Ramos (cell line): ENCODE results near the gene RNF38.
"Not testable (repeated sequence)": the region's sequence is repeated elsewhere in the genome, so short reads cannot be mapped to it uniquely, and the experiment has no call there.

ENCODE experiments used
- in situ Hi-C: fragments of 300-500 bp; cut with MboI; formaldehyde crosslinking; loops from one replicate; pipeline ENCODE4 v1.14.3; 2022; ENCODE audit warnings: low sequenced_read_pairs; ENCODE audit not compliant: unreplicated experiment

RNF38 gene

GRCh38 chr9:36399980-36400331 lies at the start of gene RNF38:
Gene RNF38, minus strand, starts transcription at chr9:36400269. Its CDS starts 161 bp downstream, at chr9:36400108.
- in situ Hi-C loops = loop anchor here (10.0 kb wide), 1 partner anchor 335 kb away; no protein-coding TSS in a partner anchor

DNA sequence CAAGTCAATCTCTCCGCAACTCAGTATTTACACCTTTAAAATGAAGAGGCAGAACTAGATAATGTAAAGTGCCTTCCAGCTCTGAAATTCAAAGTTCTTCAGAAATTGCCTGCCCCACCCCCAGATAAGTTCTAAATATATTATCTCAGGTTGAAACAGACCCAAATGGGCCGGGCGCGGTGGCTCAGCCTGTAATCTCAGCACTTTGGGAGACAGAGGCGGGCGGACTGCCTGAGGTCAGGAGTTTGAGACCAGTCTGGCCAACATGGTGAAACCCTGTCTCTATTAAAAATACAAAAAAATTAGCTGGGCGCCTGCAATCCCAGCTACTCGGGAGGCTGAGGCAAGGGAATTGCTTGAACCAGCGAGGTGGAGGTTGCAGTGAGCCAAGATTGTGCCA lies 48.5 kb upstream of the RNF38 start:
- in situ Hi-C loops = not testable (repeated sequence)

DNA sequence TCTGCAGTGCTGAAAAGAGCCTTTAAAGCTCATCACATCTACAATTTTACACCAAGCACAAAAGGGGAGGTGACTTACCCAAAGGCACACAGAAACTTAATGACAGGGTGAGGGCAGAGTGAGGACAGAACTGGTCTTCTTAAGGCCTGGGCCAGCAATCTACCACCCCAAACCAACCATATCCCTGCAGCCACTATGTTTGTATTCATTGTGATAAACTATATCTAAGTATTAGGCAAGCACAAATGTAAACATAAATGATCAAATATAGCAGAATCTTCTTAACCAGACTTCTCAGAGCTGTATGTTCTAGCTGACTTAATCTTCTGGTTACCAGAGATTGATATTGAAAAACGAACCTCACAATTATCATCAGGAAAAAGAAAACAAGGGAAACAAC lies 47.9 kb upstream of the RNF38 start:
- in situ Hi-C loops = no loop called here

DNA sequence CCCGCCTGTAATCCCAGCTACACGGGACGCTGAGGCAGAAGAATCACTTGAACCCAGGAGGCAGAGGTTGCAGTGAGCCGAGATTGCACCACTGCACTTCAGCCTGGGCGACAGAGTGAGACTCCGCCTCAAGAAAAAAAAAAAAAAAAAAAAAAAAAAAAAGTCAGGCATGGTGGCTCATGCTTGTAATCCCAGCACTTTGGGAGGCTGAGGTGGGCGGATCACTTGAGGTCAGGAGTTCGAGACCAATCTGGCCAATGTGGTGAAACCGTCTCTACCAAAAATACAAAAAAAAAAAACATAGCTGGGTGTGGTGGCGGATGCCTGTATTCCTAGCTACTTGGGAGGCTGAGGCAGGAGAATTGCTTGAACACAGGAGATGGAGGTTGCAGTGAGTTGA lies 46.6 kb upstream of the RNF38 start:
- in situ Hi-C loops = not testable (repeated sequence)

- in situ Hi-C loops = no loop called here
Observed at GRCh38 chr9:36445800-36446361, 45.8 kb upstream of the RNF38 start.

GRCh38 chr9:36444203-36444602 lies 44.1 kb upstream of the RNF38 start:
- in situ Hi-C loops = no loop called here

GRCh38 chr9:36443581-36443980 lies 43.5 kb upstream of the RNF38 start:
- in situ Hi-C loops = no loop called here

DNA sequence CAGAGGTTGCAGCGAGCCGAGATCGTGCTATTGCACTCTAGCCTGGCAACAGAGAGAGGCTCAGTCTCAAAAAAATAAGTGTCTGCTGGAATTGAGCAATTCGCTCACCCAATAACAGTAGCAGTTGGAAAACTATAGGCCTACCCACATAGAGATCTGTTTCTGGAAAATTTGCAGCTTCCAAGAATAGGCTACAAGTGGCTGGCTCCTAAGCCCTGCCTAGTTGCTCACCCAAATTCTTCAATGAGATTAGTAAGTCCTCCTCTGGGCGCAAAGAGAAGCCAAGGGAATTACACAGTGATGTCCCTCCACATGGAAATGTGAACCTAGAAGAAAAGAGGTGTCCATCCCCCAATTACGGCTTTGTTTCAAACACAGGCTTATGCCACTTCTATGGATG lies 42.6 kb upstream of the RNF38 start:
- in situ Hi-C loops = no loop called here

DNA sequence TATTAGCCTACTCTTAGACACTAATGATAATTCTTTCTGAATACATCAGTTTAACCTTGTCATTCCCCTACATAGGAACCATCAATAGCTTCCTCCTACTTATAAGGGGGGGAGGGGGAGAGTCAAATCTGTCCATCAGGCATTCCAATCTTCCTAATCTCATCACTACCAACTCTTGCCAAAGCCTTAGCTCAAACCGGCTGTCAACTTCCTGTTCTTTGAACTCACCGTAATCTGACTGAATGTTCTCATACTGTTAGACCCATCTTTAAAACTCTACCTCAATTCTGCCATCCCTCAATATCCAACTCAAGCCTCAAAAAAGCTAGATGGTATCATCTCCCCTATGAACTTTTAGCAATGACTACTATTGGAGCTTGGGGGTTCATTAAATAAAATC lies 41.9 kb upstream of the RNF38 start:
- in situ Hi-C loops = no loop called here

DNA sequence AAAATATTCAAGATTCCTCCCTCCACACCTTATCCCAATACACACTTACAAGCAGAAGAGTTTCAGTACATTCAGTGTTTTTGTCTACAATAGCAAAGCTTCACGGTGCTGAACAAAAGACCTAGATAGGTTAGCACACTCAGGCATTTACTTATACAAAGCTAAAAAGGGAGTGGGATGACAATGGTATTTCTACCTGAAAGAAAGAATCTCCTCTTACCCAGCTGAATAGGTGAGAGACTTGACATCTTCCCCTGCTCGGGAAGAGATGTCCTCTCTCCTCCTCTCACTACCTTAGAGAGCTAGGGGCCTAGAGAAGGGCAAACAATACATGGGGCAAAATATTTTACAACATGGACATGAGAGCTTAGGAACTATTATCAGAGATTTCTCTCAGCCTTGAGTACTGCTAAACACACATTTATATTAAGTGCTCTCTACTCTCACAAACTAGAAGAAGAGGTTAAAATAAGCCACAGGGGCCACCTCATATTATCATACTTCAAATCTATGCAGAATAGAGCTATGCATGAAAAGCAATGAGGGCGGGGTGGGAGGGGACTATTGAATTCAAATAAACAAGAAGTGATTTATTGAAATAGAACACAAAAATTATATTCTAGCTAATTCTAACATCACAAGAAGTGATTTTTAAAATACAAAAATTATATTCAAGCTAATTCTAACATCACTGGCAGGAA lies 38.6 kb upstream of the RNF38 start:
- in situ Hi-C loops = no loop called here

GRCh38 chr9:36437790-36438189 lies 37.7 kb upstream of the RNF38 start:
- in situ Hi-C loops = no loop called here

DNA sequence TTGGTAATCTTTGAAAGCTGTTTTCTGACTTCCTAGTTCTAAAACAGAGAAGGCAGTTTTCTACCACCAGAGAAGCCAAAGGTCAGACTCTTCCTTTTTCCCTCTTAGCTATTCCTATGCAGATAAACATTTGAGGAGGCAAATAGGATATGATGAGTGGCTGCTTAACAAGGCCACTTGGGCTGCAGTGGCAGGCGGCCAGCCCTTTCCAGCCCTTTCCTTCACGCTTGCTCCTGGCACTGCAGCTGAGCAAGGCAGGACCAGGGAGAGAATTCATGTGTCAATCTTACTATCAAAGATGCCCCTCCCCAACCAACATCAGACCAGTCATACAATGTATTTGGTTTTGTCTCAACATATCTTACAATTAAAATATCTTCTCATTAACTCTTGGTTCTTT lies 36.8 kb upstream of the RNF38 start:
- in situ Hi-C loops = no loop called here

DNA sequence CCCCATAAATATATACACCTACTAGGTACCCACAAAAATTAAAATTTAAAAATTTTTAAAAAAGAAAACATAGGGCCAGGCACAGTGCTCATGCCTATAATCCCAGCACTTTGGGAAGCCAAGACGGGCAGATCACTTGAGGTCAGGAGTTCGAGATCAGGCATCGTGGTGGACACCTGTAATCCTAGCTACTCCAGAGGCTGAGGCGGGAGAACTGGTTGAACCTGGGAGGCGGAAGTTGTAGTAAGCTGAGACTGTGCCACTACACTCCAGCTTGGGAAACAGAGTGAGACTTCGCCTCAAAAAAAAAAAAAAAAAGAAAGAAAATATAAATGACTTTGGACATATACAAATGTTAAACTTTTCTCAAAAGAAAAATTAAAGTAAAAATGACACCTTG lies 33.3 kb upstream of the RNF38 start:
- in situ Hi-C loops = no loop called here

GRCh38 chr9:36431078-36431477 lies 31.0 kb upstream of the RNF38 start:
- in situ Hi-C loops = no loop called here

- in situ Hi-C loops = no loop called here
Observed at GRCh38 chr9:36426945-36427344, 26.9 kb upstream of the RNF38 start.

- in situ Hi-C loops = no loop called here
Observed at GRCh38 chr9:36426348-36426747, 26.3 kb upstream of the RNF38 start.

DNA sequence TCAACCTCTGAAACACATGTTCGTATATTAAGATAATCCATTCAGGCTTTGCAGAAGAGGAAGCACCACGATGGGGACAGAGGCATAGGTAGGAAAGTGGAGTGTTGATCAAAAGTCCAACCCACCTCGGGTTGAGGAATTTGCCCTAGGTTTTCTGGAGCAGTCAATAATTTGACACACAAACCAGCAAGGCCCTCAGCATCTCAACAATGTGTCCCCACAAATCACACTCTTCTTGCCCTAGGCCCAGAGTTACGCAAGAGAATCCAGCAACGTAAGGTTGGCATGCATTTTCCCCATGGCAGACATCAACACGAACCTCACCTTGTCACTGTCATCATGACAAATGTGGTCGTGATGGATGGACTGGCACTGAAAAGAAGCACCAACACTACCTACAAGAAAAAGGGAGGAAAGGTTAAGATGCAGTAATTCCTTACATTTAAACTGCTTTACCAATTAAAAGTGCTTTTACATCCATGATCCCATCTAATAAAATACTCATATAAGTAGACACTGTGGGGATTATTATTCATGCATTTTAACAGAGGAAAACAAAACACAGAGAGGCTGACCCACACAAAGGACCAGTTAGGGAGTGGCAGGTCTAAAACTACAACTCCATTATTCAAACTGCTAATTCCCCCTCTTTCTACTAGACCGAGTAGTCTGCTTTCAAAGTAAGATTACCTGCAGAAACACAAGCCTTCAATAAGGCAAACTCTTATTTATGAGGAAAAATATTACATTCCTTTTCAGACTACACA lies 24.4 kb upstream of the RNF38 start:
- in situ Hi-C loops = no loop called here

DNA sequence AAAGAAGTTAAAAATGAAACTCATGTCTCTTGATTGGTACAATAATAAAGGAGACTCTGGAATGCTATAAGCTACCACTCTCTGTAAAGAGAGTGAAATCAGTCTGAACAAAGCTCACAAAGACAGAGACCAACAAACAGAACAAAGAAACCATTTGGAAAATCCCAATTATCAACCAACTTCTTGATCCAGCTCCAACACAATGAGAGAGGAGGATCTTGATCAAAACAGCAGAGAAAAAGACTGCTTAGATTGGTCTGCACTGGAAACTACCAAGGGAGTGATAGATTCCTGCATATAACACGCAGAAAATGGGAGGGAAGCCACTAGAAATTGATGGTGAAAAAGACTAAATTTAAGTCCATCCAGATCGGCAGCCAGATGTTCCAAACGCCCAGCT lies 23.1 kb upstream of the RNF38 start:
- in situ Hi-C loops = no loop called here

DNA sequence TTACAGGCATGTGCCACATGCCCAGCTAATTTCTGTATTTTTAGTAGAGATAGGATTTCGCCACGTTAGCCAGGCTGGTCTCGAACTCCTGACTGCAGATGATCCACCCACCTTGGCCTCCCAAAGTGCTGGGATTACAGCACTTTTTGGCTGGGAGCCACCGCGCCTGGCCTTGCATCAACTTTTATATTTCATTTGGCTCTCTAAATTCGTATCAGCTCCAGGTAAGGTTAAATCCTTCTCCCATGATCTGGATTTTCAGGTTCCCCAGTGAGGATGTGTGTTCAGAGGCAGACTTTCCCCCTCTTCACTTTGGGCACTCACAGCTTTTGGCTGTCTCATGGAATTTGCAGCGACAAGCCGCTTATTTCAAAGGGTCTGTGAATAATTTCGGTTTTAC lies 16.8 kb upstream of the RNF38 start:
- in situ Hi-C loops = no loop called here

DNA sequence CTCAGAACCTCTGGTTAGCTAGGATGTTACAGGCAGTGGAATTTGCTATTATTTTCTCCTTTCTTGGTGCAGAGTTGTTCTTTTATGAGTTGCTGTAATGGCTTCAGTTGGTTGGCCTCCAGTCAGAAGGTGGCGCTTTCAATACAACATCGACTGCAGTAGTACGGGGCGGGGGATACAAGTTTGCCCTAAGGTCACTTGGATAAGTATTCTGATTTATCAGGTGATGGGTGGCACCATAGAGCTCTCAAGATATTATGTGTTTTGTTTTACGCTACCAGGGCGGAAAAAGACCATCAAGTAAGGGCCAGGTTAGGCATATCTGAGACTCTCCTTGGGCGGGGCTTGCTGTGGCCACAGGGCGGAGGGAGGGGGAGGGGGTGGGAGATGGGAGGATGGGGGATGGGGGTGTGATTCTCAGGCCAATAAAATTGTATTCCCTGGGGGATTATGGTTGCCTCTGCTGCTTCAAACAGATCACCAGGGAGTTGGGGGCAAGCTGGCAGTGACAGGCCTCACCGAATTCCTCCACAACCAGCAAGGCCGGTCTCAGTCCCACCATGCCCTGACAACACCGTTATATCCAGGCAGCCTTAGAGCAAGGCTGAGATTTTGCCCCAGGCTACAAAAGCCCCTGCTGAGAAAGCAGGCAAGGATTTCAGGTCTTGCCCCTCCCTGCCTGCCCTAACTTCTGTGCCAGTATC lies 15.9 kb upstream of the RNF38 start:
- in situ Hi-C loops = no loop called here

DNA sequence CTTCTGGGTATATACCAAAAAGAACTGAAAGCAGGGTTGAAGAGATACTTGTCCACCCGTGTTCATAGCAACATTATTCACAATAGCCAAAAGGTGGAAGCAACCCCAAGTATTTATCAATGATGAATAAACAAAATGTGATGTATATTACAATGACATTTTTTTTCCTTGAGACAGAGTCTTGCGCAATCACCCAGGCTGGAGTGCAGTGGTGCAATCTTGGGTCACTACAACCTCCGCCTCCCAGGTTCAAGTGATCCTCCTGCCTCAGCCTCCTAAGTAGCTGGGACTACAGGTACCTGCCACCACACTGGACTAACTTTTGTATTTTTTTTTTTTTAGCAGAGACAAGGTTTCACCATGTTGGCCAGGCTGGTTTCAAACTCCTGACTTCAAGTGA lies 11.3 kb upstream of the RNF38 start:
- in situ Hi-C loops = not testable (repeated sequence)
